HG03521 (cell line): ENCODE data around the gene PES1.
"Not testable (repeated sequence)": the region's sequence is repeated elsewhere in the genome, so short reads cannot be mapped to it uniquely, and the experiment has no call there.

Experiments
- ATAC-seq: cut with Tn5 transposase; IDR thresholded peaks from one replicate; pipeline ENCODE4 v1.9.1; 2021; ENCODE audit warnings: mild to moderate bottlenecking, moderate library complexity; ENCODE audit not compliant: unreplicated experiment

Gene PES1

GRCh38 chr22:30578481-30578880 is 13.2 kb downstream of the PES1 start:
- no peak for ATAC-seq

DNA sequence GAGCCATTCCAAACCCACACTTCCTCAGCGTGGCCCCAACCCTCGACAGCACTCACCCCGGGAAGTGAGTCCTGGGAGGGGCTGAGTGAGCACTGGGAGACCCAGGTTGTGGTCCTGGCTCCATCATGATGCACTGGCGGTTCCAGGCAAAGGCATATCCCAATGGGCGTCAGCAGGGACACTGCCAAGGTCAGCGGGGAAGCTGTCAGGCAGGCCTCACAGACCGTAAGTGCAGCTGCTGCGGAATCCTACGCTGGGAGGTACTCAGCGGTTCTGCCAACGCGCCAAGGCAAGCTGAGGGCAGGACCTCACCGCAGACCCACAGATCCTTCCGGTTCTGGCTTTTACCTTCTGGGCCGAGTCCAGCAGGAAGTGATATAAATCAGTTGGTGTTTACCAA is 15.9 kb downstream of the PES1 start:
- ATAC-seq: no peak

DNA sequence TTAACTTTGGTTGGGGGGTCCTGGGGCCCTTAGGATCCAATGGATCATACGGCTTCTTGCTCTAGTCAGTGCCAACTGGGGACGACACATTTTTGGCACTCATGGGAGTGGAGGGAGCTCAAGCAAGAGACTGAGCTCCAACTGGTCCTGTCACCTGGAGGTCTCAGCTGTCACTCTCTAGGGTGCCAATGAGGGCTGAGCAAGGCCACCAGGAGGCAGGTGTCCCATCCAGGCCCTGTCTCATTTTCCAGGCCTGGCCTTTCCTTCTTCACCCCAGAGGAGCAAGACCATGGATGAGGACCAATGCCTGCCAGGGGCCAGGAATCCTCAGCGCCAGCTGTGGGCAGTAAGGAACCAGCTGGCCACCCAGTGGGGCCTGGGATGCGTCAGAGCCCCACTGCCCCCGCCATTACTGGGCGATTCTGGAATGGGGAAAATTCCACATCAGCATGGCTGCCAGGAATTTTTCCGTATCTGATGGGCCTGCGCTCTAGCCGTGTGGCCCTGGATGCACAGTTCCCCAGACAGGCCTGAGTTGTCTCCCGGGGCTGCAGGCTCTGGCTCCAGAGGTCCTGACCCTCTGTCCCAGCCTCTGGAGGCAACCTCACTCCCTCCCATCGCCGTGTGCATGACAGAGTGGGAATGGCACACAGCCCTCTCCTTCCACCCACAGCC is 16.6 kb downstream of the PES1 start:
- ATAC-seq: no peak

DNA sequence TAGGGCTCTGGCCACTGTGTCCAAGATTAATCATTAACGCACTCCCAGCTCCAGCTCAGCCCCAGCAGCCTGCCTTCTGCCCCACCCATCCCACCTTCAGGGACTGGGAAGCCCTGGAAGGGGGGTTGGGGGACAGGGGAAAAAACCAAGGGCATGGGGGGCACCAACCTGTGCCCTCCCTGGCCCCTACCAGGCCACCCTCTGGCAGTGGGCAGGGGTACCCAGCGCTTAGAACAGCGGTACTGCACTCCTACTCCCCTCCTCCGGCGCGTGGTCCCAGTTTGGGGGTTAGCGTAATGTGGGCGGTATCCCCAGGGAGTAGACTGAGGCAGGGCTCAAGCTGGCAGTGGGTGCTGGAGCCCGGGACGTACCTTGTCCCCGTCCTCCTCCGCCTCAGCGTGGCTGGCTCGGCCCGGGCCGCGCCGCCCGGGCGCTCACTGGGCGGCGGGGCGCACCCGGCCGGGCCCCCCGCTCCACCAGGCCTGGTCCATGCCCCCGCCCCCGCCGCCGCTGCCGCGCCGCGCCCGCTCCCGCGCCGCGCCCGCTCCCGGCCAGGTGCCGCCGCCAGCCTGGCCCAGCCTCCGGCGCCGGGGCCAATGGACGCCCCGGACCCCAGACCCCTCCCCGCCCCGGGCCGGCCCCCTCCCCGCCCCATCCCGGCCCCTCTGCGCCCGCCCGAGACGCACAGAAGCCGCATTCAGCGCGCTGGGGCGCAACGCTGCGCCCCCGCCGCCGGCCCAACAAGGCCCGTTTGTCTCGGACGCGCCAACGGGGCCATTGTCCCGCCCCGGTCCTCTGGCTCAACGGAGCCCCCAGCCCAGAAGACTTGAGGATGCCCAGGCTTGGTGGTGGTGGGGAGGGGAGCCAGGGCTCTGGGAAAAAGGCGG is 17.4 kb downstream of the PES1 start, which contains the start of gene GAL3ST1:
TSS of gene GAL3ST1 (minus strand) at position 571 of the 887 bp plus-strand sequence. CDS start 17,273 bp downstream, outside the sequence.
- no peak for ATAC-seq

GRCh38 chr22:30573594-30574094 is 18.1 kb downstream of the PES1 start:
- ATAC-seq: no peak

DNA sequence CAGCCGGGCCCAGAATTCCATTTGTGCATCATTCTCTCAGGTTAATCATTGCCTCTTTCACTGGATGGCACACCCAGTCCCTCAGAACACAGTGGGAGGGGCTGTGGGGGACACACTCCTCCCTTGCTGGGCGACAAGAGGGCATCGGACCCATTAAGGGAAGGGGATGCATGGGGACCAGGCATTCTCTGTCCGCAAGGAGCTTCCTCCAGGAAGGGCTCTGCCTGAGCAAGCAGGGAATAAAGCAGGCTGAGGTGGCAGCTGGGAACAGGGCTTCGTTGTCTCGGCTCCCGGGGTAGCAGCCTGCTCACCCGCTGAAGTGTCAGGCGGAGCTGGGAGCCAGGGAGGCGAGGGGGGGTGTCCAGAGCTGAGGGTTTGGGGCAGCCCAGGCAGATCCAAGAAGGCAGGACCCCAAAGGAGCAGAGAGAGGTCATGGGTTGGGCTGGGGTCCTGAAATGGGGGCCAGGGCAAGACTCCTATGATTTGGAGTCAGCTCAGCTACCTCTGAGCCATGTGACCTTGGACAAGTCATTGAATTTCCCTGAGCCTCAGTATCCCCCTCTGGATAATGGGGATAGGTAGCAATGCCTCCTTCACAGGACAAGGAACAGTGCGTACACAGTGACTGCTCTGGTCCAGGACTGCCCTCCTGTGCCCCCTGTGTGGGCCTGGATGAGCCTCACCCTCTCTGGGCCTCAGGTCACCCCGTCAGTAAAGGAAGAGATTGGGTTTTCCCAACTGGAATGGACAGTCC is 18.7 kb downstream of the PES1 start:
- no peak for ATAC-seq

- no peak for ATAC-seq
Observed at GRCh38 chr22:30572210-30572609, 19.5 kb downstream of the PES1 start.

GRCh38 chr22:30569674-30570202 is 22.0 kb downstream of the PES1 start:
- no peak for ATAC-seq

- no peak for ATAC-seq
Observed at GRCh38 chr22:30568137-30568805, 23.4 kb downstream of the PES1 start.

DNA sequence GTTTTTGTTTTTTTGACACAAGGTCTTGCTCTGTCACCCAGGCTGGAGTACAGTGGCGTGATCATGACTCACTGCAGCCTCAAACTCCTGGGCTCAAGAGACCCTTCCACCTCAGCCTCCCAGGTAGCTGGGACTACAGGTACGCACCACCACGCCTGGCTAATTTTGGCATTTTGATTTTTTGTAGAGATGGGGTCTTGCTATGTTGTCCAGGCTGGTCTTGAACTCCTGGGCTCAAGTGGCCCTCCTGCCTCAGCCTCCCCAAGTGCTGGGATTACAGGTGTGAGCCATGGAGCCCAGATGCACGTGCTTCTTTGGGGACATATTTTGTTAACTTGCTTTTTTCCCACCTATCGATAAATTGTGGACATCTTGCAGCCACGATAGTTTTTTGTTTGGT is 24.4 kb downstream of the PES1 start:
- not testable (repeated sequence) for ATAC-seq

- ATAC-seq: no peak
Observed at GRCh38 chr22:30566125-30566524, 25.6 kb downstream of the PES1 start.

DNA sequence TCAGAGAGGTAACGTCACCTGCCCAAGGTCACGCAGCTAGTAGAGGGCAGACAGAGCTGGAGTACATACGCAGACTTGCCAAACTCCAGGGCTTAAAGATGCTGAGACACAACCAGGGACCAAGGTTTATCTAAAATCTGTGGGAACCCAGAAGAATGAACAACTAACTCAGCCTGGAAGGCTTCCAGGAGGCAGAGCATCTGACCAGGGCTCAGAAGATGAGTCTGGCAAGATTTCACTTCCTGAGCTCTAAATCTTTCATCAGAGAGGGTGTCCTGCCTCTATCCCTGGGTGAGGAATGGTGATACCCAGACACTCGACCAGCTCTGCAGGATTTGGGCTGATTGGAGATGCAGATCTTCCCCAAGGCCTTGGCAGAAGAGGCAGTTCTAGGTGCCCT is 26.4 kb downstream of the PES1 start:
- ATAC-seq: no peak

- no peak for ATAC-seq
Observed at GRCh38 chr22:30564761-30565119, 27.0 kb downstream of the PES1 start.

GRCh38 chr22:30564045-30564760 is 27.5 kb downstream of the PES1 start:
- ATAC-seq: no peak

DNA sequence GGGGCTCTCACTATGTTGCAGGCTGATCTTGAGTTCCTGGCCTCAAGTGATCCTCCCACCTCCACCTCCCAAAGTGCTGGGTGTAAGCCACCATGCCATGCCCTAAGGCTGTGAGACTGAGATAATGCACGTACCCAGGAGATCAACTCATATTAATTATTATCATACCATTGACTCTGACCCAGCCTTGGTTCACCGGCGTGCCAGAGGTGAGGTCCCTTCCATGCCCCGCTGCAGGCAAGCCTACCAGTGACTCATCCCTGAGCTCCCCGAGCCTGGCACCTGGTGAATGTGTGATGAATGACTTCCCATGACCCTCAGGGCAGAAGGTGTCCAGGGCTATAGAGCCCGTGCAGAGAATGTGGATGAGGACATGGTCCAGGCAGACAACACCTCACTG is 29.3 kb downstream of the PES1 start:
- ATAC-seq: no peak

DNA sequence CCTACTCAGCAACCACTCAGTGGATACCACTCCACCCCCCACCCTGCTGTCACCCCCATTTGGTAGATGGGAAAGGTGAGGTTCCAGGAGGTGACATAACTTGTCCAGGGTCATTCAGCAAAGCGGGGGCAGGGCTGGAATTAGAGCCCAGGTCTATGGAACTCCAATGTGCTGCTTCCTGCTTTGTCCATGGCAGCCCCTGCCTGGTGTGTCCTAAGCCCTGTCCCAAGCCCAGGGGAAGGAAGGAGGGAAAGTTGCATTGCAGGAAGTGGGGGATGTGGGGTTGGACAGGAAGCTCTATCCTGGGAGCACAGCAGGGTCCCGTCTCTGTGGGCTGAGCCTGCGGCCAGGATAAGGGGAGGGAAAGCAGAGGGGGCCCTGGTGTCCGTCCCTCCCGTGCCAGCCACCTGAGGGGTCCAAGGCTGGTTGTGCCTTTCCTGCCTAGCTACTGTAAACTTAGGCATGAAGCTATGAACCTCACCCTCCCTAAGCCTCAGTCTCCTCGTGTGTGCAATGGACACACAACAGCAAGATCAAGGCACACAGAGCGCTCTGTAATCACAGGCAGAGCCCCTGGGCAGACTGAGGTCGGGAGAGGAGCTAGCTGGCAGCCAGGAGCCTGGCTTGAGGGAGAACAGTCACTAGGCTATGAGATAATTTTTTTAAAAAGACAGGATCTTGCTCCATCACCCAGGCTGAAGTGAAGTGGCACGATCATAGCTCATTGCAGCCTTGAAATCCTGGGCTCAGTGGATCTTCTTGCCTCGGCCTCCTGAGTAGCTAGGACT is 30.1 kb downstream of the PES1 start:
- no peak for ATAC-seq

GRCh38 chr22:30560643-30561202 is 31.0 kb downstream of the PES1 start:
- ATAC-seq: not testable (repeated sequence)

GRCh38 chr22:30559889-30560288 is 31.8 kb downstream of the PES1 start:
- no peak for ATAC-seq

- no peak for ATAC-seq
Observed at GRCh38 chr22:30557243-30557642, 34.5 kb downstream of the PES1 start.
